ENCODE measurements around the gene PDCD4.
A peak's percentile ranks its signal among the peaks of the same experiment; 100 is the strongest.
"Not testable (repeated sequence)": the region's sequence is repeated elsewhere in the genome, so short reads cannot be mapped to it uniquely, and the experiment has no call there.

The PDCD4 gene

DNA sequence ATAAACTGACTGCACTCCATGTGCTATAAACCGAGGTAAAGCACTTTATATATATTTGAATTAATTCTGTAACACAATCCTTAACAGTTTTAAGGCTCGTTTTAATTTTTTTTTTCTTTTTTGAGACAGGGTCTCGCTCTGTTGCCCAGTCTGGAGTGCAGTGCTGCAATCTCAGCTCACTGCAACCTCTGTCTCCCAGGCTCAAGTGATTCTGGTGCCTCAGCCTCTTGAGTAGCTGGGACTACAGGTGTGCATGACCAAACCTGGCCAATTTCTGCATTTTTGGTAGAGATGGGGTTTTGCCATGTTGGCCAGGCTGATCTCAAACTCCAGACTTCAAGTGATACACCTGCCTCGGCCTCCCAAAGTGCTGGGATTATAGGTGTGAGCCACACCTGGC is 43.9 kb downstream of the PDCD4 start:
- not testable (repeated sequence) for H3K4me3 ChIP-seq (ENCODE audit: low read length); H3K9me3 ChIP-seq (ENCODE audit: low read length); H3K27me3 ChIP-seq (ENCODE audit: insufficient read depth, low read length); H2AFZ ChIP-seq (ENCODE audit: low read depth, low read length); H3K36me3 ChIP-seq (ENCODE audit: insufficient read depth, low read length)
- peaks cover 24% of the 10 kb centered on the region for H3K4me1 ChIP-seq (ENCODE audit: insufficient read depth, low read length)

DNA sequence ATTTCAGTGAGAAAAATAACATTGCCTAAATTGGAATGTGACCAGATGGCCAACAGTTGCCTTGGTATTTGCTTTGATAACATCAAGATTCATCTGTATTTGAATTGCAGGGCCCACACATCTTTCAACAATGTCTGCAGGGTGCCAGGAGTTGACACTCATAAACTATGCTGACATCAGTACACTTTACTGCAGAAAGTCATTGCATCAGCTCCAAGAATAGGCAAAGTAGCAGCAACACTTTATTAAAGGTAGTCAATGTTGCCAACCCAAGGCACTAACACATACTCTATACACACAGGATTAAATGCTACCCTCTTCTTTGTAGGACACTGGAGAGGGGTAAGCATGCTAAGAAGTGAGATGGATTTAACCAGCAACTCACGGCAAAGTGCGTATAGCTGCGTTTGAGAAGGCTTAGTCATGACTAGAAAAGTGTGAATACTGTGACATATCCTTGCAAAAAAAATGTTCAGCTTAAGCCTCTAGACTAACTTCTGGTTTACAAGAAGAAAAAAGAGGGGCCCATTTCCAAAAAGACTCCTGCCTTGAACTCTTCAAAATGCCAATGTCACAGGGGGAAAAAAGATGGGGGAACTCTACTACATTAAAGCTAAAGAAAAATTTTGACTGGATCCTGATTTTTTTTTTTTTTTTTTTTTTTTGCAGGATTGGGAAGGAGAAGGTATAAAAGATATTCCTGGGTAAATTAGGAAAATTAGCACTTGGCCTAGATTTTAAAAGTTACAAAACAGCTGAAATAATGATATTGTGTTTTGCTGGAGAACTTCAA is 45.0 kb downstream of the PDCD4 start:
- Histone ChIP-seq H3K4me1 (ENCODE audit: insufficient read depth, low read length) (peaks cover 30% of the 10 kb centered on the region), H3K27me3 (ENCODE audit: insufficient read depth, low read length) (no peaks in the 10 kb centered on the region), H3K36me3 (ENCODE audit: insufficient read depth, low read length) (no peaks in the 10 kb centered on the region), H3K9me3 (ENCODE audit: low read length) (no peaks in the 10 kb centered on the region), H2AFZ (ENCODE audit: low read depth, low read length) (no peak overlapping the region), H3K4me3 (ENCODE audit: low read length) (no peak overlapping the region)

DNA sequence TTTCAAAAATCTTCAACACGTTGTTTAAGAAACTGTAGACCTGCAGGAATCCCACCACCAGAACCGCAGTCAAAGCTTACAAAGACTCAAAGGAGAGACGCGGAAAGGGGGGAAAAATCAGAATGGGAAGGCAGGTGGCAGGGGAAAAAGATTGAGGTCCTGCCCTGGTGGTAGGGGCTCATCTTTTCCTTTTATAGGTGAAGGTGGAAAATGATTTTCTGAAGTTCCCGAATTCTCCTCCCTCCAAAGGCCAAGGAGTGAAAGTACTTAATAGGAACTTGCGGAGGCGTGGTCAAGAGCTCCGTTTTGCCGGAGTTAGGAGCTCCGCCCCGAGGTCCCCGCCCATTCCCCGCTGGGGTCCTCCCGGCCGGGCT is 46.5 kb downstream of the PDCD4 start:
- Histone ChIP-seq H3K36me3 (ENCODE audit: insufficient read depth, low read length) (no peaks in the 10 kb centered on the region), H3K9me3 (ENCODE audit: low read length) (no peaks in the 10 kb centered on the region), H3K4me3 (ENCODE audit: low read length) (peak overlapping the region; percentile 72), H2AFZ (ENCODE audit: low read depth, low read length) (peak overlapping the region; percentile 82), H3K4me1 (ENCODE audit: insufficient read depth, low read length) (peaks cover 39% of the 10 kb centered on the region), H3K27me3 (ENCODE audit: insufficient read depth, low read length) (no peaks in the 10 kb centered on the region)

DNA sequence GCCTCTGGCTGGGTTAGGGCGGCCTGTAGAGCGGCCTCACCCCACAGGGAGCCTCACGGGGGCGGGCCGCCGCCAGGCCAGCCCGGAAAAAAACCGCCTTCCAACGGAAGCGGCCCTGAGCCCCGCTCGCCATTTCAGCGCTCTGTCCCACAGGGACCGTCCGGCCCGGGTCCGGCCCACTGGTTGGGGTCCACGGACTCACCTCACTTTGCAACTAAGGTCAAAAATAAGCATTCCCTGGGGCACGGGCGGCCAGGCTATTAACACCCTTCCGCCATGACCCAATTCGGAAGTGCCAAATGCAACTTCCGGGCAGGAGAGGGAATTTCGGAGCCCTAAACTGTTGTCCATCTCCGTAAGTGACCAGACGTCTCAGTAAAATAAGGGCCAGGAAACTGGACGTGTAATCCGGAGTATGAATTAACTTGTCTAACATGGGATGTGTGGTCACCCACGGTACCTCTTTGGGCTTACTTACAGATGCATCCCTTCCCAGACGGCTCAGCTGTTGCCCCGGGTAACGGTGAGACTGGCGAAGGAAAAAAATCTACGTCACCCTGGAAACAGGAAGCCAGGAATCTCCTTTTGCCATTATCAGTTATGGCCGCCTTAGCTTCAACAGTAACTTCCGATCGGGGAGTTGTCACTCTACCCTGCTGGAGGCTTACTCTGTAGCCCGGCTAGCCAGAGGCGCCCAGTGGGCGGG is 47.1 kb downstream of the PDCD4 start, which contains the start of gene BBIP1:
TSS of gene BBIP1 (minus strand) at position 538 of the 706 bp plus-strand sequence. CDS start 1,023 bp downstream, outside the sequence.
- Histone ChIP-seq H3K4me3 (ENCODE audit: low read length) (peak within 1 kb of the TSS; percentile 84), H3K36me3 (ENCODE audit: insufficient read depth, low read length) (no peaks in the 10 kb centered on the region), H2AFZ (ENCODE audit: low read depth, low read length) (peak within 1 kb of the TSS; percentile 82), H3K27me3 (ENCODE audit: insufficient read depth, low read length) (no peaks in the 10 kb centered on the region), H3K9me3 (ENCODE audit: low read length) (no peaks in the 10 kb centered on the region), H3K4me1 (ENCODE audit: insufficient read depth, low read length) (peaks cover 39% of the 10 kb centered on the region)

DNA sequence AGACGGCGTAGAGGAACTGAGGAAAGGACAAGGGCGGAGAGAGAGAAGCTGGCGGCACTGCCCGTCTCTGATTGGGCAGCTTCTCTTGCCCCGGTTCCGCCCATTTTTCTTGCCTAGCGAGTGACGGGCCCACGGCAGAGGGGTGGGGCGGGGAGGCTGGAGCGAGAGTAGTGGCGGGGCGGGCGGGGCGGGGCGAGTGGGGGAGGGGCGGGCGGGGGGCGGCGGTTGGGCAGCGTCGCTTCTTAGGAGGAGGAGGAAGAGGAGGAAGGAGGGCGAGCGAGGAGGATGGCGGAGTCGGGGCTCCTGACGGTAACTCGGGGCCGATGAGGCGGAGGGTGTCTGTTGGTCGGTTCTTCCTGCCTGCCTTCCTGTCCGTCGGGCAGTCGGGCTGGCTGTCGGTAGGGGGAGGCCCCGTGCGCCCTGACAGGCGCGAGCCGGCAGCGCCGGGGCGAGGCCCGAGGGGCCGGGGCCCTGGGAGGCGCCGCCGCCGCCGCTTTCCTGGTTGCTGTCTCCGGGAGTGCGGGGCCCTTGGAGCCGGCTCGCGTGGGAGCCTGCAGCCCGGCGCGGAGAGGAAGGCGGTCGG is 47.7 kb downstream of the PDCD4 start, which contains the start of gene SHOC2:
TSS of gene SHOC2 (plus strand) at position 256 of the 583 bp plus-strand sequence. CDS start 44,755 bp downstream, outside the sequence.
- Histone ChIP-seq H3K27me3 (ENCODE audit: insufficient read depth, low read length) (no peaks in the 10 kb centered on the region), H3K36me3 (ENCODE audit: insufficient read depth, low read length) (peaks cover 2% of the 10 kb centered on the region), H3K4me1 (ENCODE audit: insufficient read depth, low read length) (peaks cover 39% of the 10 kb centered on the region), H2AFZ (ENCODE audit: low read depth, low read length) (peak within 1 kb of the TSS; percentile 82), H3K9me3 (ENCODE audit: low read length) (no peaks in the 10 kb centered on the region), H3K4me3 (ENCODE audit: low read length) (peak within 1 kb of the TSS; percentile 84)

DNA sequence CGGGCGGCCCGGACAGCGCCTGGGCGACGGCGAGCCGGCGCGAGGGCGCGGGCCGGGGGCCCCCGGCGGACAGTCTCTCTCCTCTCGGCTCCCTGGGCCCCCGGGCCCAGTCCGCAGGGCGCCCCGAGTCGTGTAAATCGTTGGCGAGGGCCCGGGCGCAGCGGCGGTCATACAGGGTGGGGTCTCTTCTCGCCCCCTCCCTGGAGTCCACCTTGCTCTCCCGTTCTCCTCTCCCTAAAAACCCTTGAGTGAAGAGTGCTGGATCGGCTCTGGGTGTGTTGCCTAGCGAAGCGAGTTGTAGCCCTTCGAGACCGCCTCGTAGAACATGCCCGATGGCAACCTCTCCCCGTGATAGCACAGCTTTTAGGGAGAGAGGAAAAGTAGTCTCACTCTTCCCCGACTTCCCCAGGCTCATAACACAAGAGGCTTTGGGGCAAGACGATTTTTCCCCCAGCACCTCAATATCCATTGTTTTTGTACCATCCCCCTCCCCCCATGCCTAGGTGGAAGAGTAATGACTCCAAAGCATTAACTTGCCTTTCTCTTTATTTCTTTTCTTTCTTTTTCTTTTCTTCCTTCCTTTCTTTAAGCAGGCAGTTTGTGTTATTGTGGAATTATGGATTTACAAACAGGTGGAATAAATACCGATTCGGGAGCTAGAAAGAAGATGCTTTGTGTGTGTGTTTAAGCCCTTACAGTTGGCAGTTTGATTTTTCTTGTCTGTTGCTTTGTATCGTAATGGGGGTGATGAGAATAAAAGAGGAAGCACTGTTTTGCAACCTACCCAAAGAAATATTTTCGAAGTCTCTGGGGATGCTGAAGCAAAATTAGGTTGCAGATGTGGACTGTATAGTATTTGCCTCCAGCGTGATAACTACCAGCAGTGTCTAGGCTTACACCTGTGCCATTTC is 48.5 kb downstream of the PDCD4 start:
- H3K4me3 ChIP-seq (ENCODE audit: low read length): peak overlapping the region; percentile 84
- H3K27me3 ChIP-seq (ENCODE audit: insufficient read depth, low read length): no peaks in the 10 kb centered on the region
- peaks cover 39% of the 10 kb centered on the region for H3K4me1 ChIP-seq (ENCODE audit: insufficient read depth, low read length)
- no peak overlapping the region for H2AFZ ChIP-seq (ENCODE audit: low read depth, low read length)
- H3K9me3 ChIP-seq (ENCODE audit: low read length): no peaks in the 10 kb centered on the region
- peaks cover 2% of the 10 kb centered on the region for H3K36me3 ChIP-seq (ENCODE audit: insufficient read depth, low read length)

DNA sequence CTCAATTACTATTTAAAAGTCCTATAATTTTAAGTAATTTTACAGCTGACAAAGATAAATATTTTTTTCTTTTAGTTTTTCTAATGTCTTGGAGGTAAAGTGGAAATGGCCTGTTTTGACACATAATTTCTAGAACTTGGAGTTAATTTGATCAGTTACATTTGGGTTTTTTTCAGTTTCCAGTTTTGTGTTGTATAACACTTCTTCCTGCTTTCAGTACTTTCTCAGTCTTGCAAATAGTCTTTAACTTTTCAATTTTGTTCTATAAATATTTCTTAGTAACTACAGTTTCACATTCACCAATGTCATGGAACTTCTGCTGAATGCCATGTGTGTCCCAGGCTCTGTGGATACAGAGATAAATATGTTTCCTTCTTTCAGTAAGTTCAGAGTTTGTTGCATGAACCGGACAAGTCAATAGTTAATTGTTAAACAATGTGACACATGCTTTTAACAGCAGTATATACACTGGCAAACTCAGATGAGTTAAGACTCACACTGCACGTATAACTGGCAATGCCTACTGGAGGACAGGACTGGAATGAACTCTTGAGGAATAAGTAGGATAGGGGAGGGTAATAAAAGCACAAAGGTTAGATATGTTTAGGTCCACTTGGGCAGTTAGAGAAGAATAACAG is 52.2 kb downstream of the PDCD4 start:
- Histone ChIP-seq H3K27me3 (ENCODE audit: insufficient read depth, low read length) (no peaks in the 10 kb centered on the region), H3K4me1 (ENCODE audit: insufficient read depth, low read length) (peaks cover 15% of the 10 kb centered on the region), H2AFZ (ENCODE audit: low read depth, low read length) (no peak overlapping the region), H3K36me3 (ENCODE audit: insufficient read depth, low read length) (peaks cover 2% of the 10 kb centered on the region), H3K4me3 (ENCODE audit: low read length) (no peak overlapping the region), H3K9me3 (ENCODE audit: low read length) (no peaks in the 10 kb centered on the region)

DNA sequence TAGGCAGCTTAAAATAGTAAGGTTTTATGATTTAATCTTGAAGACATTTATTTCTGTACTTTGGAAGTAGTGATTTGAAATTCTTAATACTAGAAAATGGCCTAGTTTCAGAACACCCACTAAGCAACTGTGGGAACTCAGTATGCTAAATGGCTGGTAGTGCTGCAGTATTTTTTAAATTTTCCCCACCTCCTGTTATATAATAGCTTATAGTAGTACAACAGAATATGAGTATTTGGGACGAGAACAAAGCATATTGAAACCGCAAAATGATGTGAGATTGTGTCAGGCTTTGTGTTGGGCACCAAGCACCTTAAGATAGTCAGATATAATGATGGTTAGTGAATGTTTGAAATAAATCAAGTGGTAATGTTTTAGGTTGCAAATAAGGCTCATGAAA is 55.7 kb downstream of the PDCD4 start:
- Histone ChIP-seq H3K9me3 (ENCODE audit: low read length) (no peaks in the 10 kb centered on the region), H3K27me3 (ENCODE audit: insufficient read depth, low read length) (no peaks in the 10 kb centered on the region), H3K36me3 (ENCODE audit: insufficient read depth, low read length) (peaks cover 2% of the 10 kb centered on the region), H2AFZ (ENCODE audit: low read depth, low read length) (no peak overlapping the region), H3K4me1 (ENCODE audit: insufficient read depth, low read length) (peaks cover 3% of the 10 kb centered on the region), H3K4me3 (ENCODE audit: low read length) (no peak overlapping the region)

DNA sequence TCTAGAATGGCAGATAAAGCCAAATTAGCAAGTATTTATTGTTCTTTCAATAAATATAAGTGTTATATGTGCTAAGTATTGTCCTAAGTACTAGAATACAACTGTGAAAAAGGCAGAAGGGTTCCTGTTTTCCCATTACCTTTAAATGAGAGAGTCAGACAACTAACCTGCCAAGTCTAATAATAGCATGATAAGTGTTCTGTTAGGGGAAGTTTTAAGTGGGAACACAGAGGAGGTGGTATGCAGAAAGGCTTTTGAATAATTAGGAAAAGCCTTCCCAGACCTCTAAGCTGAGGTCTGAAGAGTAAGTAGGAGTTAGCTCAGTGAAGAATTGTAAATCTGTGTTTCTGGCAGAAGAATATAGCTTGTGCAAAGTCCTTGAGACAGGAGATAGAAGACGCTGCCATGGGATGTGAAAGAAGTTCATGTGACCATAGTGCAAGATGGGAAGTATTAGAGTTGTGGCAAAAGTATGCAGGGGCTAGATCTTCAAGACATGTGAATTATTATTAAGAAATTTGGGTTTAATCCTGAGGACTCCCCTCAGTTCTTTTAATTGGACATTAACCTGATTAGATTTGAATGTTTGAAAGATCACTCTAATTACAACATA is 60.1 kb downstream of the PDCD4 start:
- Histone ChIP-seq H3K4me3 (ENCODE audit: low read length) (no peak overlapping the region), H3K4me1 (ENCODE audit: insufficient read depth, low read length) (no peaks in the 10 kb centered on the region), H2AFZ (ENCODE audit: low read depth, low read length) (no peak overlapping the region), H3K27me3 (ENCODE audit: insufficient read depth, low read length) (no peaks in the 10 kb centered on the region), H3K36me3 (ENCODE audit: insufficient read depth, low read length) (peaks cover 2% of the 10 kb centered on the region), H3K9me3 (ENCODE audit: low read length) (no peaks in the 10 kb centered on the region)

DNA sequence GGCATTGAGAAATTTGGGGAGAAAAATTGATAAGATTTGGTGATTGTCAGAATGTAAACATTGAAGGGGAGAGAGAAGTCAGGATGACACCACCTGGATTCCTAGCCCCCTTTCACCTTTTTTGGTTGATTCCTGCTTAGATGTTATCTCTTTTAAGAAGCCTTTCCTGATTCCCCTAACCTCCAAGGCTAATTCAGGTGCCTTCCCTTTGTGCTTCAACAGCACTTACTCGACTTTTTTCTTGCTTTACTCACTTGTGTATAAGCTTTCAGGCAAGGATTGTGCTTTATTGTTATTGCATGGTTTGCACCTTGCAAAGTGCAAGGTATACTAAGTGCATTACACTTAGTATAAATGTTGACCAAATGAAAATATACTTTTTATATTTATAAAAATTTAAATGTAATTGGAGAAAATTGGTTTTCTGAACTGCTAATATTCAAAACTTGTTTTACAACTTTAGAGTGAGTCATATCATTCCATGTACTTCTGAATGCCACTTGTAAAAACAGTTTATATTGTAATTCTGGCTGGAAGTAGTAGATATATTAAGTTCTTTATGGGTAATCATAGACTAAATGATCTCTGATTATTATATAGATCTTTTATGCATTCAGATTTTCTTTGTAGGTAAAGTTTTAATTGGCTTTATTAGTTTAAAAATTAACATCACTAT is 60.9 kb downstream of the PDCD4 start:
- no peaks in the 10 kb centered on the region for H3K27me3 ChIP-seq (ENCODE audit: insufficient read depth, low read length)
- no peak overlapping the region for H2AFZ ChIP-seq (ENCODE audit: low read depth, low read length)
- H3K4me3 ChIP-seq (ENCODE audit: low read length): no peak overlapping the region
- no peaks in the 10 kb centered on the region for H3K9me3 ChIP-seq (ENCODE audit: low read length)
- peaks cover 5% of the 10 kb centered on the region for H3K36me3 ChIP-seq (ENCODE audit: insufficient read depth, low read length)
- H3K4me1 ChIP-seq (ENCODE audit: insufficient read depth, low read length): no peaks in the 10 kb centered on the region

DNA sequence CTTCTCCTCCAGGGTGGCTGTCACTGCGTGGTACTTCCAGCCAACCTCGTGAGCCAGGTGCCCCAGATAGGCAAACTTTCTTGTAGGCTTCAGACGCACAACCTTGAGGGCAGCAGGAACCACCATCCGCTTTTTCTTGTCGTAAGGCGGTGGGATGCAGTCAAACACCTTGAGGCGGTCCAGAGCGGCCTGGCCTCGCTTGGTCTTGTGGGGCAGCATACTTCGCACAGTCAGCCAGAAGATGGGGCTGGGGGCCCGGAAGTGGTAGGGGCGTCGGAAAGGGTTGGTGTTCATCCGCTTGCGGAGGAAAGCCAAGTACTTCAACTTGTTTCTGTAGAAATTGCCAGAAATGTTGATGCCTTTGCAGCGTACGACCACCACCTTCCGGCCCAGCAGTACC is 65.0 kb downstream of the PDCD4 start:
- H3K36me3 ChIP-seq (ENCODE audit: insufficient read depth, low read length): peaks cover 9% of the 10 kb centered on the region
- H3K4me1 ChIP-seq (ENCODE audit: insufficient read depth, low read length): no peaks in the 10 kb centered on the region
- H3K27me3 ChIP-seq (ENCODE audit: insufficient read depth, low read length): no peaks in the 10 kb centered on the region
- H3K9me3 ChIP-seq (ENCODE audit: low read length): peaks cover 3% of the 10 kb centered on the region
- H3K4me3 ChIP-seq (ENCODE audit: low read length): no peak overlapping the region
- H2AFZ ChIP-seq (ENCODE audit: low read depth, low read length): no peak overlapping the region
